Stimulated activated CD4-positive, alpha-beta T cell treated with anti-CD3 and anti-CD28 coated beads, Interleukin-4, amount 100 ng/mL, for 48 hours (primary cell): ENCODE measurements around the gene CNNM4.

Experiments
- DNase-seq, 2 donors: peaks; one replicate each; pipeline ENCODE4 v3.0.0-alpha.2; 2020; ENCODE audit warnings: low read depth in 2 of 2

CNNM4 gene

GRCh38 chr2:96760036-96760985 is at the start of gene CNNM4:
Gene CNNM4 (plus strand): TSS chr2:96760902. CDS start chr2:96761000, 98 bp downstream.
- peak; percentile 85 to 92 for DNase-seq

DNA sequence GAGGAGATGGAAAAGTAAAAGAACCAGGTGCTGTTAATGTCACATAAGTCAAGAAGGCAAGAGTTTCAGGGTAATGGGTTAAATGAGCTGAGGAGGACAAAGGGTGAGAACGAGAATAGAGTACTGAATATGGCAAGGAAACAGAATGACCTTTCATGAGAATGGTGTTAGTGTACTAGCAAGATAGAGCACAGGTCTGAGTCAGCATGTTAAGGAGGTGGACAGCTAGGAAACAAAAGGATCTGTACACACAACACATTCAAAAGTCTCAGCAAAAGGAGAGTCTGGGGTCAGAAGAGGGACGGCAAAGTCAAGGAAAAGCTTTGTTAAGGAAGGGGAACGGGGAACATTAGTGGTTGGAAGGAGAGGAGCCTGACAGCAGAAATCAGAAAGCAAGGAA is 49.7 kb upstream of the CNNM4 start:
- DNase-seq = no peak

DNA sequence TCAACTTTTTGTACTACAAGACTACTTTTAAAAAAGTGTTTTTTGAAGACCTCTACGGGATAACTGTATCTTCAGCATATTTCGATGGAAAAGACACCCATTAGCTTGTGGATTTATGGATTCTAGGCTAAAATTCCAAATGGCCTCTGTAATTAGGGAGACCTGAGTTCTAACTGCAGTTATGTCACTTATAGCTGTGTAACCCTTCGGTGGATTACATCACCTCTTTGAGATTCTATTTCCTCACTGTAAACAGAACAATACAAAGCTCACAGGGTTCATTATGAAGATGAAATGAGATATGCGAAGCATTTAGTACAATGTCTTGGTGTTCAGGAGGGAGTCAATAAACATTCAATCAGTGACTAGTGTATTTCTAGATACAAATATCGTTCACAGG is 45.0 kb upstream of the CNNM4 start:
- DNase-seq = no peak

DNA sequence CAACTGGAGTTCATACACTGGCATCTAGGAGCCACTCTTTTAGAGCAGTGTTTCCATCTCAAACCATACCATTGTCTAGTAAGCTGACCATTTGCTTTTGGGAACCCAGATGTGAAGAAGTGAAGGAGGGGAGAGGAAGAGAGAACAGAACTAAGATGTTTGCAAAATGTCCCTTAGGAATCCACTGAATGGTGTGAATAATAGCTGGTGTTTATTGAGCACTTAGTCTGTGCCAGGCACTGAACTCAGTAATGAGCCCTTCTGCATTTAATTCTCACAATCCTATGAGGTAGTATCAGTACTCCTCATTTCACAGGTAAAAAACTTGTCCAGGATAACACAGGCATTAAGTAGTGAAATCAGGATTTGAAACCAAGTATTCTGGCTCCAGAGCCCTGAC is 44.3 kb upstream of the CNNM4 start:
- DNase-seq = no peak

DNA sequence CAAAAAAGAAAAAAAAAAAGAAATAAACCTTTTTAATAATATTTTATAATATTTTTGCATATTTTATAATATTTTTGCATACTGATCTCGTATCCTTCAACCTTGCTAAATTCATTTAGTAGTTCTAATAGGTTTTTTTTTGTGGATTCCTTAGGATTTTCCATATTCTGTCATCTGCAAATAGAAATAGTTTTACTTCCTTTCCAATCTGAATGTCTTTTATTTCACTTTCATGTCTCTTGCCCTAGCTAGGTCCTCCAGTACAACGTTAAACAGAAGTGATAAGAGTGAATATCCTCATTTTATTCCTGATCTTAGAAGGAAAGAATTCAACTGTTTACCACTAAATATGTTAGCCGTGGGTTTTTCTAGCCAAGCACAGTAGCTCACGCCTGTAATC is 34.6 kb upstream of the CNNM4 start:
- DNase-seq = no peak

- DNase-seq = no peak
Measured at GRCh38 chr2:96727431-96727830, 33.3 kb upstream of the CNNM4 start.

DNA sequence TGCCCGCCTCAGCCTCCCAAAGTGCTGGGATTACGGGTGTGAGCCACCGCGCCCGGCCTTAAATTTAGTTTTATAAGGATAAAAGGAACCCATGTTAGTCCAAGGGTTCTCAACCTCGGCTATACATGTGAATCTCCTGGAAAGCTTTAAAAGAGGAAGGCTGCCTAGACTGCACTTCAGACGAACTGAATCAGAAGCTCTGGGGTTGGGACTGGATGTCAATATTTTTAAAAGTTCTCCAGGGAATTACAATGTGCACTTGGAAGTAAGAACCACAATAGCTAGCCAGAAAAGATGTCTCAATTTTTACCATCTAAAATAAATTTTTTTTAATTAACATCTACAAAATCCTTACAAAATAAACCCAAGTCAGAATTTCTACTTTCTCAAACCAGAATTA is 31.0 kb upstream of the CNNM4 start:
- DNase-seq = no peak

- DNase-seq = no peak
Measured at GRCh38 chr2:96730212-96730611, 30.5 kb upstream of the CNNM4 start.

DNA sequence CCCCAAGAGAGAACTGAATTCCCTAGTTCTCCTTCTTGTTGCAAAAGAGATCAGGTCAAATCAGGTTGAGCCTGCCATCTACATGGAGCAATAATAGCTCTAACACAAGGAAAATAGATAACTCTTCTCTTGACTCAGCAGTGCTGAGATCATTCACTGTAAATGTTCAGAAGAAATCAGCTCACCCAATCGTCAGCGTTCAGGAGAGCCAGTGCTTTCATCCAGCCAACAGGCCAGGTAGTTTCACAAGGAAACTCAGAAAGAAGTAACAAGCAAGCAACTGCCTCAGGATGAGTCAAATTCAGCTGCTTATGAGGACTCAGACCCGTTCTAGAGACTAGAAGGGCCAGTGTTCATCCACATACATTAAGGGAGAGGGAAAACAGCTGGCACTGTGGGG is 26.8 kb upstream of the CNNM4 start:
- no peak for DNase-seq

GRCh38 chr2:96734880-96735583 is 25.7 kb upstream of the CNNM4 start:
- no peak for DNase-seq

- DNase-seq = no peak
Measured at GRCh38 chr2:96737251-96737650, 23.5 kb upstream of the CNNM4 start.

DNA sequence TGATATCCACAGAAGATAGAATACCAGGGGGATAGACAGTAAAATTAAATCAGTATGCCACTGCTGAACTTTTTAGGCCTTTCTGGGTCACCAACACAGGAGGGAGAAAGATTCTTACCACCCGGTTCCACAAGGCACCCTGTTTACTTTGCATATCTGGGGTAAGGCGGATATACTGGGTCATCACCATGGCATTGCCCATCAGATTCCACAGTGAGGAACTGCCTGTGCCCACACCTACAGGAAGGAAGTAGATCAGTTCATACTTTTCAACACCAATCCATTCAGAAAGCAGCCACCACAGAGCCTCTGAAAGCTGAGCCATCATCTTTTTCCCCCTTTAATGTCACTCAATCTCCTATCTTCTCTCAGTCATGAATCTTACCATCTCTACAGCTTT is 22.9 kb upstream of the CNNM4 start:
- no peak for DNase-seq

- DNase-seq = no peak
Measured at GRCh38 chr2:96739076-96739632, 21.5 kb upstream of the CNNM4 start.

GRCh38 chr2:96739633-96740428 is 20.9 kb upstream of the CNNM4 start, which contains the start of gene LMAN2L:
Gene LMAN2L (minus strand): TSS chr2:96740064. CDS start chr2:96740040, 24 bp downstream.
- DNase-seq = peak; percentile 94 to 96

GRCh38 chr2:96747061-96747617 is 13.6 kb upstream of the CNNM4 start:
- DNase-seq = no peak

DNA sequence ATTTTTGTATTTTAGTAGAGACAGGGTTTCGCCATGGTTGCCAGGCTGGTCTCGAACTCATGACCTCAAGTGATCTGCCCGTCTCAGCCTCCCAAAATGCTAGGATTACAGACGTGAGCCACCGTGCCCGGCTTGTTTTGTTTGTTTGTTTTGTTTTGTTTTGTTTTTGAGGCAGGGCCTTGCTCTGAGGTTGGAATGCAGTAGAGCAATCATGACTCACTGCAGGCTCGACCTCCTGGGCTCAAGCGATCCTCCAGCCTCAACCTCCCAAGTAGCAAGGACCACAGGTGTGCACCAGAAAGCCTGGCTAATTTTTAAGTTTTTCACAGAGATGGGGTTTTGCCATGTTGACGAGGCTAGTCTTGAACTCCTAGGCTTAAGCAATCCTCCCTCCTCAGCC is 8.9 kb upstream of the CNNM4 start:
- DNase-seq = no peak

DNA sequence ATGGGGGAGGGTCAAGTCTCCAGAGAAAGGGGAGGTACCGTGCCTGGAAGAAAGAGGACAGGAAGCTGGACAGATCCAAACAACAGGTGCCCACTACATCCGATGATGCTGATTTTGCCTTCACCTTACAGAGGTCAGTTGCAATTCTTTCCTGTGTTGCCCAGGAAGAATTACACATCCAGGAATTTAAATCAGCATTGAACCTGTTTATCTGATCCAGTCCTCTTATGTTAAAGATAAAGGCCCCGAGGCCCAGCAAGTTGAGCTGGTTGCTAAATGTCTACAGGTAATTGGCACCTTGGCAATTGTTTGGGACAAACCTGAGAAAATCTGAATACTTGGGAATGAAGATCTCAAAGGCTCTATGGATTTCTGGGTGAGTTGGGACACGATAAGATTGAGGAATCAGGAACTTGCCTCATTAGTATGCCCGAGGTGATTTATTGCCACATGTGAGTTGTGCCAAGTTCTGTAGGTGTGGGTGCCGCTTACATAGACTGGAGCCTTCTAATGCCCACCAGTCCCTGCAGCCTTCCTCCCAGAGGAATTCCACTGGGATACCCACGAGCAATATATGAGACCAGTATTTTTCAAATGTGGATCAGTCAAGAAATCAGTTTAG is 6.9 kb upstream of the CNNM4 start:
- no peak for DNase-seq

DNA sequence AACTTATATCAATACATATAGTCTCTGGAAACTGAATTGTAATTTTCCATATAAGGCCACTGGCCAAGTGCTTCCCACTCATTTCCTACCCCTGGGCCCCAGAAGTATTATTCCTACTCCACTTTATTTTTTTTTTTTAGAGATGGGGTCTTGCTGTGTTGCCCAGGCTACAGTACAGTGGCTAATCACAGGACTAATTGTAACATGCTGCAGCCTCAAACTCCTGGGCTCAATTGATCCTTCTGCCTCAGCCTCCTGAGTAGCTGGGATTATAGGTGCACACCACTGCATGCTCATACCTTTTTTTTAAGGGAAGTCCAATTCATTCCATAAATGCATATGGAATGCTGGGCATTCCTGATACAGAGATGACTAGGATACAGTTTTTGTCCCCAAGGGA is 6.4 kb upstream of the CNNM4 start:
- DNase-seq = no peak

- DNase-seq = no peak
Measured at GRCh38 chr2:96756788-96757476, 3.8 kb upstream of the CNNM4 start.

GRCh38 chr2:96757477-96757860 is 3.2 kb upstream of the CNNM4 start:
- no peak for DNase-seq
